ENCODE measurements around the gene SELENOI.
"Not testable (repeated sequence)": the region's sequence is repeated elsewhere in the genome, so short reads cannot be mapped to it uniquely, and the experiment has no call there.

The SELENOI gene

GRCh38 chr2:26359886-26360473 is 14.0 kb downstream of the SELENOI start:
- no peak for DNase-seq

DNA sequence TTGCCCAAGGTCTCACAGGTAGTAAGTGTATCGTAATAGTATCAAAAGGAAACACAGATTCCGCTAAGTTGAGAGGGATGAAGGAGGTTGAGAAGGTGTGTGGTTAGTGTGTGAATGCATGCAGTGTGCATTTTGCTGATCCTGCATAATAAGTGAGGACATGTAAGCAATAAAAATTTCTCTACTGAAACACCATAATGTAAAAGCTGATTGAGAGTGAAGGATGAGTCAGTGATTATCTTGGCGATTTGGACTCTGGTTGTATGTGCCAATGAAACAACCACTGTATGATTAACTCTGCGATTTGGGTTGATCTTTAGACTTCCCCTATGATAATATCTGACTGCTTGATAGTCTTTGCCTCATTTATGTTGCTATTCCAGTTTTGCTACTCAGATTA is 17.4 kb downstream of the SELENOI start:
- no peak for DNase-seq

GRCh38 chr2:26363958-26364357 is 18.0 kb downstream of the SELENOI start:
- DNase-seq: no peak

GRCh38 chr2:26364669-26365068 is 18.7 kb downstream of the SELENOI start:
- DNase-seq: no peak

- no peak for DNase-seq
Observed at GRCh38 chr2:26366957-26367356, 21.0 kb downstream of the SELENOI start.

GRCh38 chr2:26369664-26370063 is 23.7 kb downstream of the SELENOI start:
- not testable (repeated sequence) for DNase-seq

DNA sequence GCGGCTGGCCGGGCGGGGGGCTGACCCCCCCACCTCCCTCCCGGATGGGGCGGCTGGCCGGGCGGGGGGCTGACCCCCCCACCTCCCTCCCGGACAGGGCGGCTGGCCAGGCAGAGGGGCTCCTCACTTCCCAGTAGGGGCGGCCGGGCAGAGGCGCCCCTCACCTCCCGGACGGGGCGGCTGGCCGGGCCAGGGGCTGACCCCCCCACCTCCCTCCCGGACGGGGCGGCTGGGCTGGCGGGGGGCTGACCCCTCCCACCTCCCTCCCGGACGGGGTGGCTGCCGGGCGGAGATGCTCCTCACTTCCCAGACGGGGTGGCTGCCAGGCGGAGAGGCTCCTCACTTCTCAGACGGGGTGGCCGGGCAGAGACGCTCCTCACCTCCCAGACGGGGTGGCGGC is 25.0 kb downstream of the SELENOI start:
- DNase-seq: not testable (repeated sequence)

- no peak for DNase-seq
Observed at GRCh38 chr2:26376799-26377198, 30.9 kb downstream of the SELENOI start.

DNA sequence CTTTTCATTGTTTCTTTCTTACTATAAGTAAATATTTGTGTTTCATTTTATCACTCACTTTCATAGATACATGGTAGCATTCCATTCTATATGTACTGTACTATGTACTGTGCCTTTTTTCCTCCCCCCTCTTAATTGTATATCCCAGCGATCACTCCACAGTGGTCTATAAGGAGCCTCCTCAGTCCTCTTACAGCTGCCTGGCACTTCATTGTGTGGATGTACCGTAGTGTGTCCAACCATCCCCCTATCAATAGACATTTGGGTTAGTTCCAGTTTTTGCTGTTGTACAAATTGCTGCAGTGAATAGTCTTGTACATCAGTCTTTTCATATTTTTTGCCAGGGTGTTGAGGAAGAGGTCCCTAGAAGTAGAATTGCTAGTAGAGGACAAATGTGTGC is 34.3 kb downstream of the SELENOI start:
- DNase-seq: no peak

DNA sequence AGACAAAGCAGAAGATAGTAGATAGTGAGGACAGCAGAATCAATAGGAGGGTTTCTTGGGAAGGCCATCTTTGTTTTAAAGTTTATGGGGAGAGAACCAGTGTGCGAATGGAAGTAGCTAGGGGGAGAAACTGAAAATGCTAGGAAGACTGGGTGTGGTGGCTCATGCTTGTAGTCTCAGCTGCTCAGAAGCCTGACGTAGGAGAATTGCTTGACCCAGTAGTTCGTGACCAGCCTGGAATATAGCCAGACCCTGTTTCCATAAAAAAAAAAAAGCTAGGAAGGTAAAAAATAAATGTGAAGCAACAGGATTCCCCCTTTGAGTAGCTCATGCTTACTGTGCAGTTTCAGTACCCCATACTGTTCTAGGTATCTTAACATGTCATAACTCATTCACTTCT is 36.6 kb downstream of the SELENOI start:
- no peak for DNase-seq

GRCh38 chr2:26384183-26384582 is 38.2 kb downstream of the SELENOI start:
- no peak for DNase-seq

- DNase-seq: no peak
Observed at GRCh38 chr2:26384597-26384996, 38.7 kb downstream of the SELENOI start.

DNA sequence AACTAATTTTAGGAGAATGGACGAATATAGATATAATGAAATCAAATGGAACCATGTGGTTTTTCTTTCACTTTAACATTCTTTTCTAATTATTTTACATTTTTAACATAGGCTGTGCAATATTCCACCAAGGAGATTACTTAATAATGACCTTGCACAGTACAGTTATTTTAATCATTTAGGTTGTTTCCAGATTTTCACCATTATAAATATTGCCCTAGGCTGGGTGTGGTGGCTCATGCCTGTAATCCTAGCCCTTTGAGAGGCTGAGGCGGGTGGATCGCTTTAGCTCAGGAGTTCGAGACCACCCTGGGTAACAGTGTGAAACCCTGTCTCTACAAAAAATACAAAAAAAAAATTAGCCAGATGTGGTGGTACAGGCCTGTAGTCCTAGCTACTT is 41.2 kb downstream of the SELENOI start:
- no peak for DNase-seq

GRCh38 chr2:26394694-26395093 is 48.8 kb downstream of the SELENOI start:
- no peak for DNase-seq

GRCh38 chr2:26395394-26395793 is 49.5 kb downstream of the SELENOI start:
- DNase-seq: no peak

- DNase-seq: no peak
Observed at GRCh38 chr2:26396734-26397298, 50.9 kb downstream of the SELENOI start.

DNA sequence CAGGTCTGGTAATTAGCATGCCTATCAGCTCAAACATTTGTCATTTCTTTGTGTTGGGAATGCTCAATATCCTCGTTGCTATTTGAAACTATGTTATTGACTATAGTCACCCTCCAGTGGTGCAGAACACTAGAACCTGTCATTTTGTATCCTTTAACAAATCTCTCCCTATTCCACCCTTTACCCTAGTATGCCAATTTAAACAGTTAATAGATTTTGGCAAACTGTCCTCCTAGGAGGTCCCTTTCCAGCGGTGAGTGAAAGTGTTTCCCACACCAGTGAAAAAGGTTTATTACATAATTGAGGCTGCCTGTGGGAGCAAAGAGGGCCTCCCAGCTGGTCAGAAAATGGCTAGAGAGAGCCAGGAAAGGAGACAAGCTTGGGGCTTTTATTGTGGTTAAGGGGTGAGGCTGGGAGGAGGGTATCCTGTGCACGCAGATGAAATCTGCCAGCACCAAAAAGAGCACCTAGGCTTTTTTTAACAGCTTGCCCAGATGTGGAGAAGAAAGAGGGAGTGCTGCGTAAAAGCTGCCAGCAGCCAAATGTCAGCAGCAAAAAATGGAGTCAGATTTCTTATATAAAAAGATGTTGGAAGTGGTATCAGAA is 53.9 kb downstream of the SELENOI start:
- no peak for DNase-seq

GRCh38 chr2:26400723-26401122 is 54.8 kb downstream of the SELENOI start:
- no peak for DNase-seq

DNA sequence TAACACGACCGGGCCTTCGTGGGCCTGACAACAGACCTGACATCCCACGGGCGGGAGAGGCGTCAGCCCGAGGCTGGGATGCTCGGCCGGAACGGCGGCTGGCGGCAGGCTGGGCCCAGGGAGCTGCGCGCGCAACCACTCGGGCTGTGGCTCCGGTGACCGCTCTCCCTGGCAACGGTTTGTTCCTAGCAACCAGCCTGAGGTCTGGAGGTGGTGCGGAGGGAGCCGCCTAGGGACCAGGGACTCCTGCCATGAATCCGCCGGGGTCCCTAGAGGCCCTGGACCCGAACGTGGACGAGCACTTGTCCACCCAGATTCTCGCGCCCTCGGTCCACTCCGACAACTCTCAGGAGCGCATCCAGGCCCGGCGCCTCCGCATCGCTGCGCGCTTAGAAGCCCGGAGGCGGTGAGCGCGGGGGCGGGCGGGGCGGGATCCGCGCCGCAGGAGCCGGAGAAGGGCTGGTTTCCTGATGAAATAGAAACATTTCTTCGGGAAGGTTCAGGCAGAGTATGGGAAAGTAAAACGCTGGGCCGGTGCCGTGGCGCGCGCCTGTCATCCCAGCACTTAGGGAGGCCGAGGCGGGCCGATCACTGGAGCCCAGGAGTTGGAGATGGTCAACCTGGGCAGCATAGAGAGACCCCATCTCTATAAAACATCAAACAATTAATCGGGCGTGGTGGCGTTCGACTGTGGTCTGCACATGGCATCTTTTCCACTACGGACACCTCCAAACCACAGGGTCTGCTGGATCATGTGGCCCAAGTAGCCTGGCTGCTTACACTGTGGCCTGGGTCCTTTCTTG is 56.0 kb downstream of the SELENOI start, which contains the start of gene DRC1:
Gene DRC1, plus strand, starts transcription at position 182 of the 803 bp plus-strand sequence. Its CDS starts 70 bp downstream, at position 252.
- peak; percentile 25 for DNase-seq

GRCh38 chr2:26407526-26407925 is 61.6 kb downstream of the SELENOI start:
- DNase-seq: no peak

DNA sequence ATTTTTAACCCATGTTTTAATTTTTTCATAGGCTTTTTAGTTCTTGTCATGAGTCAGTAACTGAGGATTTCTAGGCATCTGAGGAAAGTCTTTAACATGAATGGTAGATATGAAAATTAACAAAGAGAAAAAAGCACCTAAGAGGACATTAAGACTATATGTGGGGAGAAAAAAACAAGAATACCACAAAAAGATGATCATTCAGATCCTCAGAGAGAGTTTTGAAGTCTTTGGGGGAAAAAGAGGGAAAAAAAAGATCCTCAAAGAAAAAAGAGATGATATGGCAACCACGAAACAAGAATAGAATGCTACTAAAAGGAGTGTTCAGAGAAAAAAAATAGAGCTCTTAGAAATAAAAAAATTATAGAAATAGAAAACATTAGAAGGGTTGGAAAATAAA is 63.8 kb downstream of the SELENOI start:
- DNase-seq: no peak

DNA sequence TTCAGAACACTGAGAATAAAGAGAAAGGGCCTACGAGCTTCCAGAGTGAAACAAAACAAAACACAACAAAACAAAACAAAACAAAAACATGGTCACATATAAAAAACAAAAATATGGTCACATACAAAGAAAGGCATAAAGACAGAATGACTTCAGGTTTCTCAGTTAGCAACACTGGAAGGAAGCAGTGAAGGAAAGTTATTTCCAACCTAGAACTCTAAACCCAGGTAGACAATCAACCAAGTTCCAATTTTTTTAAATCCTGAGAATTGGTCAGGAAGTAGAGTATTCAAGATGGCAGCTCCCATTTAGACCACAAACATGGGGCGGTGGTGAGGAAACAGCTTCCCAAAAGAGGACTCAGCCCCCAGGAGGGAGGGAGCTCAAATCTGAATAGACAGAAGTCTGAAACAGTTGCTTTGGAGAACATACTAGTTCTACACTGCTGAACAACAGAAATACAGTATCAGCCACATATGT is 64.9 kb downstream of the SELENOI start:
- DNase-seq: no peak

DNA sequence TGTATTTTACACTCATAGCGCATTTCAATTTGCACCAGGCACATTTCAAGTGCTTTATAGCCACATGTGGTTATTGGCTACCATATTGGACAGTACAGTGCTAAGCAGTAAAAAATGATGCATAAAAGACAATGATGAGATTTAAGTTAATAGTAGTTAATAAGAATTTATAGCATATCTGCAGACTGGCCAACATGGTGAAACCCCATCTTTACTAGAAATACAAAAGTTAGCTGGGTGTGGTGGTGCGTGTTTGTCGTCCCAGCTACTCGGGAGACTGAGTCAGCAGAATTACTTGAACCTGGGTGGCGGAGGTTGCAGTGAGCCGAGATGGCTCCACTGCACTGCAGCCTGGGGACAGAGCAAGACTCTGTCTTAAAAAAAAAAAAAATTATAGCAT is 65.5 kb downstream of the SELENOI start:
- no peak for DNase-seq

All from CD4-positive, alpha-beta T cell treated with Interleukin-15 for 1 hour (primary cell).